ENCODE results near the gene TMPRSS9.
"Not testable (repeated sequence)": the region's sequence is repeated elsewhere in the genome, so short reads cannot be mapped to it uniquely, and the experiment has no call there.

The TMPRSS9 gene

DNA sequence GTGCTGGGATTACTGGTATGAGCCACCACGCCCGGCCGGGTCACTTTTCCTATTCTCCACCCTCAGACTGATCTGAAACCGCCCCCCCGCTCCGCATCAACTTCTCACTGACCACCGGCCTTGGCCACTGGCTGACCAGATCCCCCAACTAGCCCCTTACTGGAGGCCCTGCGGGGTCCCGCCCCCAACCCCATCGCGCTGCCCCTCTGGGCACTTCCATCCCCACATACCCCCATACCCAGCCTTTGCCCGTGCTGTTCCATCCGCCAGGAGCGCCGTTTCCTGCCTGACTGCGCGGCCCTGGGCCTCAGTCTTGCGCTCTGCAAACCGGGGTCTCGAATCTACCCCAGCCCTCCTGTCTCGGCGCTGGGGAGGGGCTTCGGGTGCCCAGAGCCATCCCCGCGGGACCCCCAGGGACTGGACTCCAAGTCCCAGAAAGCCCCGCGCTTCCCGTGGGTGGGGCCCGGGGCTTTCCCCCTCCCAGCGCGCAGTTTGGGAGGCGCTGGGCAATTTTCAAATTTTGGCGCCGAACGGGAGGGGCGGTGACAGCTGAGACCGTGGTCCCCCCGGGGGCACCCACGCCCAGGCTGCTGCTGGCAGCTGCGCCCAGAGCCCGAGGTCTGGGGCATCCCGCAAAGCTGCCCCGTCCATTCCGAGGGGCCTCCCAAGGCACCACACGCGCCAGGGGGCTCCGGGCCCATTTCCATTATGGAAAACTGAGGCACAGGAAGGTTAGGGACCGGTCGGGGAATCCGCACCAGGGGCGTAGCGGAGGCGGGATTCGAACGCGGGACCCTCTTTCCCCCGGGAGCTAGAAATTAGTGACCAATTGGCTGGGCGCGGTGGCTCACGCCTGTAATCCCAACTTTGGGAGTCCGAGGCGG, 101.9 kb downstream of the TMPRSS9 start:
- no peak for DNase-seq (ENCODE audit: low read depth)
- TF ChIP-seq, protein P1, sequence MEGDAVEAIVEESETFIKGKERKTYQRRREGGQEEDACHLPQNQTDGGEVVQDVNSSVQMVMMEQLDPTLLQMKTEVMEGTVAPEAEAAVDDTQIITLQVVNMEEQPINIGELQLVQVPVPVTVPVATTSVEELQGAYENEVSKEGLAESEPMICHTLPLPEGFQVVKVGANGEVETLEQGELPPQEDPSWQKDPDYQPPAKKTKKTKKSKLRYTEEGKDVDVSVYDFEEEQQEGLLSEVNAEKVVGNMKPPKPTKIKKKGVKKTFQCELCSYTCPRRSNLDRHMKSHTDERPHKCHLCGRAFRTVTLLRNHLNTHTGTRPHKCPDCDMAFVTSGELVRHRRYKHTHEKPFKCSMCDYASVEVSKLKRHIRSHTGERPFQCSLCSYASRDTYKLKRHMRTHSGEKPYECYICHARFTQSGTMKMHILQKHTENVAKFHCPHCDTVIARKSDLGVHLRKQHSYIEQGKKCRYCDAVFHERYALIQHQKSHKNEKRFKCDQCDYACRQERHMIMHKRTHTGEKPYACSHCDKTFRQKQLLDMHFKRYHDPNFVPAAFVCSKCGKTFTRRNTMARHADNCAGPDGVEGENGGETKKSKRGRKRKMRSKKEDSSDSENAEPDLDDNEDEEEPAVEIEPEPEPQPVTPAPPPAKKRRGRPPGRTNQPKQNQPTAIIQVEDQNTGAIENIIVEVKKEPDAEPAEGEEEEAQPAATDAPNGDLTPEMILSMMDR (conservative IDR thresholded peaks at IDR 0.05; ENCODE audit: low read depth, low read length), result peak; percentile 20
- H3K4me3 ChIP-seq (ENCODE audit: low read length), result peak overlapping the region; percentile 60

GRCh38 chr19:2462635-2463421, 102.8 kb downstream of the TMPRSS9 start:
- TF ChIP-seq, protein P1 (conservative IDR thresholded peaks at IDR 0.05; ENCODE audit: low read depth, low read length), result no peak
- peak; percentile 90 for DNase-seq (ENCODE audit: low read depth)
- peak overlapping the region; percentile 60 for H3K4me3 ChIP-seq (ENCODE audit: low read length)

- H3K4me3 ChIP-seq (ENCODE audit: low read length); DNase-seq (ENCODE audit: low read depth): not testable (repeated sequence)
Measured at GRCh38 chr19:2463694-2464093, 103.6 kb downstream of the TMPRSS9 start.

GRCh38 chr19:2464389-2464788, 104.3 kb downstream of the TMPRSS9 start:
- TF ChIP-seq, protein P1 (conservative IDR thresholded peaks at IDR 0.05; ENCODE audit: low read depth, low read length), result no peak
- no peak for DNase-seq (ENCODE audit: low read depth)
- no peak overlapping the region for H3K4me3 ChIP-seq (ENCODE audit: low read length)

DNA sequence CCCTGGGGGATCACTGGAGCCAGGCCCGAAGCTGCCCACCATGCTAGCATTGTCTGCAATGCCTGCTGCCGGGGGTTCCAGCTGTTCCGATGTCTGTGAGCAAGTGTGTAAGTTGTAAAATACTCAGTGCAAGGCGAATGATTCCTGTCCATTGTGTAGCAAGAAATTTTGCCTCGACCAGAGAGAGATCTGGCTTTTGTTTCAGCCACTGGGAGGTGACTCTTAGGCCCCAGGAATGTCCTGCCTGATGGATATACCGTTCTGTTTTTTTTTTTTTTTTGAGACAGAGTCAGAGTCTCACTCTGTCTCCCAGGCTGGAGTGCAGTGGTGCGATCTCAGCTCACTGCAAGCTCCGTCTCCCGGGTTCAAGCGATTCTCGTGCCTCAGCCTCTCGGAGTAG, 108.5 kb downstream of the TMPRSS9 start:
- no peak for DNase-seq (ENCODE audit: low read depth)
- H3K4me3 ChIP-seq (ENCODE audit: low read length), result no peak overlapping the region
- TF ChIP-seq, protein P1 (conservative IDR thresholded peaks at IDR 0.05; ENCODE audit: low read depth, low read length), result no peak

GRCh38 chr19:2469102-2469914, 109.2 kb downstream of the TMPRSS9 start:
- no peak for DNase-seq (ENCODE audit: low read depth)
- TF ChIP-seq, protein P1 (conservative IDR thresholded peaks at IDR 0.05; ENCODE audit: low read depth, low read length), result no peak
- H3K4me3 ChIP-seq (ENCODE audit: low read length), result no peak overlapping the region

- DNase-seq (ENCODE audit: low read depth); H3K4me3 ChIP-seq (ENCODE audit: low read length): not testable (repeated sequence)
Measured at GRCh38 chr19:2469915-2470200, 109.8 kb downstream of the TMPRSS9 start.
